HG03460 (cell line): ENCODE results near the gene KLHL33.
A peak's percentile ranks its signal among the peaks of the same experiment; 100 is the strongest.

Source experiments
- ATAC-seq: cut with Tn5 transposase; IDR thresholded peaks from one replicate; pipeline ENCODE4 v1.9.1; 2021; ENCODE audit not compliant: unreplicated experiment

The KLHL33 gene

GRCh38 chr14:20435582-20436362 is at the start of gene KLHL33:
KLHL33 (minus strand) TSS chr14:20436166; CDS start chr14:20435811, 355 bp downstream.
- no peak for ATAC-seq

GRCh38 chr14:20482382-20482781 is 46.4 kb upstream of the KLHL33 start:
- no peak for ATAC-seq

DNA sequence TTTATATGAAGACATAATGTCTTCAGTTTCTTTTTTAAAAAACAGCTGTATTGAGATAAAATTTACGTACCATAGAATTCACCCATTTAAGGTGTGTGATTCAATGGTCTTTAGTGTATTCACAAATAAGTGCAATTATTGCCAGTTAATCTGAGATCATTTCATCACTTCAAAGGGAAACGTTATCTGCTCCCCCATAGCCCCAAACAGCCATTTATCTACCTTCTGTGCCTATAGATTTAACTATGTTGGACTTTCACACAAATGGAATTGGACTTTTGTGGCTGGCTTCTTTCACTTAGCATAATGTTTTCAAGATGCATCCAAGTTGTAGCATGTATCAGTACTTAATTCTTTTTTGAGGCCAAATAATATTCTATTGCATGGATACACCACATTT is 42.9 kb upstream of the KLHL33 start:
- ATAC-seq = no peak

GRCh38 chr14:20477211-20477876 is 41.4 kb upstream of the KLHL33 start:
- ATAC-seq = no peak

DNA sequence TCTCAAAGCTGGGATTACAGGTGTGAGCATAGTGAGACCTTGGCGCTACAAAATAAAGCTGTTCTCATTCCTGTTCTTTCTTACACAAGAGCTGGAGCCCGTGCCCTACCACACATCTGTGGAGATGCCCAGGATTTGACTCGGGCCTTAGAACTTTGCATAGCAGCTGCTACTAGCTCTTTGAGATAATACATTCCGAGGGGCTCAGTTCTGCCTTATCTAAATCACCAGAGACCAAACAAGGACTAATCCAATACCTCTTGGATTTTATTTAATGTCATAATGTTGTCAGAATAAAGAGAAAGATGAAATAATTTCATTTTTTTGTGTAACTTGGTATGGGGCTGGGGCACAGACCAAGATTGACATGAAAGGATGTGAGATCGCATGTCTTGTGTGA is 40.8 kb upstream of the KLHL33 start:
- no peak for ATAC-seq

DNA sequence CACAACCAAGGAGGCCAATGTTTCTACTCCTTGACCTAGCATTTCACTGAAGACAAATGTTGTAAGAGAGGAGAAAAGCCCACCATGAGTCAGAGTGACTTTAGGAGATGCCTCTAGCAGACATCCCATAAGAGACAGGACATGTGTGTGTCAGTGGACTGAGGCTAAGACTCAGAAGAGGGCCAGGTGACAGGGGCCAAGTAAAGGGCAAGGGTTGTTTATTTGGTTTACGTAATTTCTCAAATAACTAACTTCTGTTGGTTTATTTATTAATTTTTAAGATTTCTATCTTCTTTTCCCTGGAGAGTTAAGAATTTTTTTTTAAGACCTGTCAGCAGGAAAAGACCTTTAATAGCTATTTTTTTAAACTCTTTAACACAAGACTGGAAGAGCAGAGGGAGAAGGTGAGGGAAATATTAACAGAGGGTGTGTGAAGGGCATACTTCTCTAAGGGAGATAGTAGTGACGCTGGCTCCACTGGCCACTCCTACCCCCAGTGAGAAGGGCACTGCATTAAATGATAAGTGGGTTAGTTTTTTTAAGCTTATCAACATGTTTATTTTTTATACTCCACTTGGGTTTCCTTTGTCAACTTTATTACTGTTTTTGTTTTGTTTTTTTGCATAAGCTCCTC is 36.7 kb upstream of the KLHL33 start:
- ATAC-seq = no peak

- no peak for ATAC-seq
Measured at GRCh38 chr14:20470603-20470901, 34.6 kb upstream of the KLHL33 start.

GRCh38 chr14:20469890-20470602 is 34.1 kb upstream of the KLHL33 start:
- peak; percentile 45 for ATAC-seq

DNA sequence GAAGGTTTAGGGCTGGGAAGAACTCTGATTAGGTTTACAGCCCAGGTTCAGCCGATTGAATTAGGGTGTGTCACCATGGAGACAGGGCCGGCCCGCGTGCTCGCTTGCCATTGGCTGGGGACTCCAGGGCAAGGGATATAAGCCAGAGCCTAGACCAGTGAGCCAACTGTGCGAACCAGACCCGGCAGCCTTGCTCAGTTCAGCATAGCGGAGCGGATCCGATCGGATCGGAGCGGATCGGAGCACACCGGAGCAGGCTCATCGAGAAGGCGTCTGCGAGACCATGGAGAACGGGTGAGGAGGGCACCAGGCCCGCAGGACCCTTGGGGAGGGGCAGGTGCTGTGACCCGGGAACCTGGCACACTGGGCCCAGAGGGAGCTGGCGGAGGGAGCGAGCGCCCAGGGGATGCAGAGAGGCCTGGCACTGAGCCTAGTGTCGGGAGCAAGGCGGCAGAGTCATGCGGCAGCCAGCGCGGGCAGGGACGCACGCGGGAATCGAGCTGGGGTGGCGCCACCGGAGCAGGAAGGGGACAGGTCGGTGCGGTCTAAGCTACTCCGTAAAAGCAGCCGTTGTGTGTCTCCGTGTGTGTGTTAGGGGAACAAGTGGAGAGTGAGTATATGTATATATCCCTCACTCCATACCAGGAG is 33.4 kb upstream of the KLHL33 start, which contains the start of gene PNP:
Gene PNP, plus strand, starts transcription at position 165 of the 648 bp plus-strand sequence. Its CDS starts 119 bp downstream, at position 284.
- ATAC-seq = peak; percentile 92

GRCh38 chr14:20468764-20469241 is 32.8 kb upstream of the KLHL33 start:
- no peak for ATAC-seq

DNA sequence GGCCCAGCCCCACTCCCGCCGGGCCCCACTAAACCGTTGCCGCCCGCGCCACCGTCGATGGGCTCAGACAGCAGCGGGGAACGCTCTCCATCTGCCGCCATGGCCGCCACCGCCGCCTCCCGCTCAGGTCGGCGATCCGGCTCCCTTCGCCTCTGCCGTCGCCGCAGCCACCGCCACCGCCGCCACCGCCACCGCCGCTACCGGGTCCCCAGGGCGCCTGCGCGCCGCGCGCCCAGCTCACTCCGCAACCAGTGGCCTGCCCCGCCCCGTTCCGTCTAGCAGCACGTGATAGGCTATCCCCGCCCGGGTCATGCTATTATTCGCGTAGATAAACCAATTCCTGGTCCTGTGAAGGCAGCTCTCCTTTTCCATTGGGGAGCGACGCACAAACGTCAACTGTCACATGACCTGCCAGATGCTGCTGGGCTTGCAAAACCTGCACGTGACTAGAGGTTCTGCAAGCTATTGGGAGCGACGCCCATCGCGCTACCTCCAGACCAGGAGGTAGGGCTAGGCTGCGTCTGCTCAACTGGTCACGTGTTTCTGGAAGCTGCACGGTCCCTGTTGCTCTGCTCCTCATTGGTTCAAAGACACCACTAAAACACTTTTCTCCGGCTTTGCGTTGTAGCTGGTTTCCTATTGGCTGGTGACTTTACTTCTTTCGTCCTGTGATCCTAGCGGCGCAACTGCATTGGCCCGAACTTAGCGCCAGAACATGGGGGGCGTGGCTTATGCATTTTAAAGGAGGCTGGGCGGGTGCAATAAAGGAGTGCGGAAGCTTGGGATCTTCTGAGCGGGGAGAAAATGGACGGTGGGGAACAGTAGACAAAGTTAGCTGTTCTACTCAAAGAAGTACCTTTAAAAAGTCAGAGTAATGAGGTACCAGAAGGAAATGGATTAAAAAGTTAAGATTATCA is 25.5 kb upstream of the KLHL33 start, which contains the start of gene PIP4P1:
Gene PIP4P1, minus strand, starts transcription at position 210 of the 917 bp plus-strand sequence. Its CDS starts 109 bp downstream, at position 101.
- peak; percentile 90 for ATAC-seq

GRCh38 chr14:20460458-20461224 is 24.7 kb upstream of the KLHL33 start:
- peak; percentile 9 for ATAC-seq

DNA sequence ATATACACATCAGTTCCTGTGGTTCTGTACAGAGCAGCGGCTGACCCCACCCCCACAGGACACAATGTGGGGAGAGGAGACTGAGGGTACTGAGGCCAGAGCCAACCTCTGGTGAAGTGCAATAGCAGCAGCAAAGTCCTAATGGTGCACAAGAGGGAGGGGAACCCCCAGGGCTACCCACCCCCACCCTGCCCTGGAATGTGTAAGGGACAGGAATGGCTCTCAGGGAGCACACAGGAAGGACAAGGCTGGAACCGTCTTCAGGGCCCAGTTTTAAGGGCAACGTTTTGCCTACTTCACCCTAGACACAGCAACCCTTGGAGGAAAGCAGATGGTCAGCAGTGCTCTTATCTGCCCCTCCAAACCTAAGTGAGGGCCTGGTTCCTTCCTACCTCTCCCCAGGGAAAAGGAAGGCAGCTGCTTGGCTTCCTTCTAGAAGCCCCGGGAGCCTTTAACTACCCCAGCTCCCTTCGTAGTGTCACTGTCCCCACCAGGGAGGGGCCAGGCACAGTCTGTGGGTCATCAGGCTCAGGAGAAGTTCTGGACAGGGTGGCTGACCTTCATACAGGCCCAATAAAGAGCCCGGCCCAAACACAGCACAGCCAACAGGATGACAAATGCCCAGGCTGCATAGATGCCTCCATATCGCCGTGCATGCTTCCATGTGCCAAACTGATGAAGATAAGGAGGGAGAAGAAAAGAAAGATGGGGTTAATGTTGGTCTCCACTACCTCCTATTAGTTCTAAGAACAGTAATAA is 22.2 kb upstream of the KLHL33 start:
- ATAC-seq = no peak

GRCh38 chr14:20456971-20457370 is 21.0 kb upstream of the KLHL33 start:
- ATAC-seq = no peak

DNA sequence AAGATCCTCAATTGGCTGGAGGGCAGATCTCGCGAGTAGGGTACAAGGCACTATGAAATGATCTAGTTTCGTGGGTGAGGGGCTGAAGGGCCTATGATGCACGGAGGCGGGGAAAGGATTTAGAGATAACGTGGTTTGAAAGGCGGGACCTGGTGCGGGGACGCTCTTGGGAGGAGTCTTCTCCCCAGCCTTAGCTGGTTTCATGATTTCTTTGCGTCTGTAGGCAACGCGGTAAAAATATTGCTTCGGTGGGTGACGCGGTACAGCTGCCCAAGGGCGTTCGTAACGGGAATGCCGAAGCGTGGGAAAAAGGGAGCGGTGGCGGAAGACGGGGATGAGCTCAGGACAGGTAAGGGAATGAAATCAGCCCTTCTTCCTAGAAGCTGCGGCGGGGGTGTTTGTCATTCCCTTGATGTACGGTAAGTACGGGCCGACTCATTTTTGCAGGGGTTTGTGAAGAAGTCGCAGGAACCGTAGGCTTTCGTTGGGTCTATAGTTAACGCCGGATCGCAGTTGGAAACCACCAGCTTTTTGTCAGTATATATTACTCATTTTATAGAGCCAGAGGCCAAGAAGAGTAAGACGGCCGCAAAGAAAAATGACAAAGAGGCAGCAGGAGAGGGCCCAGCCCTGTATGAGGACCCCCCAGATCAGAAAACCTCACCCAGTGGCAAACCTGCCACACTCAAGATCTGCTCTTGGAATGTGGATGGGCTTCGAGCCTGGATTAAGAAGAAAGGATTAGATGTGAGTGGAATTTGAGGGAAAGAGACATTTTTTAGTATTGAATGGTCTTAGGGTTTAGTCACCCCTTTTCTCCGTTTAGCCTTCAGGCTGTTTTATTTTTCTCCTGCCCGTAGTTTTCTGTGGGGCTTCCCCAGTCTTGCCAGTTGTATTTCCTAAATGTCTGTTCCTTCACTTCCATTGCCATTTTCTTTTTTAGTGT is 19.7 kb upstream of the KLHL33 start:
- ATAC-seq = peak; percentile 36

DNA sequence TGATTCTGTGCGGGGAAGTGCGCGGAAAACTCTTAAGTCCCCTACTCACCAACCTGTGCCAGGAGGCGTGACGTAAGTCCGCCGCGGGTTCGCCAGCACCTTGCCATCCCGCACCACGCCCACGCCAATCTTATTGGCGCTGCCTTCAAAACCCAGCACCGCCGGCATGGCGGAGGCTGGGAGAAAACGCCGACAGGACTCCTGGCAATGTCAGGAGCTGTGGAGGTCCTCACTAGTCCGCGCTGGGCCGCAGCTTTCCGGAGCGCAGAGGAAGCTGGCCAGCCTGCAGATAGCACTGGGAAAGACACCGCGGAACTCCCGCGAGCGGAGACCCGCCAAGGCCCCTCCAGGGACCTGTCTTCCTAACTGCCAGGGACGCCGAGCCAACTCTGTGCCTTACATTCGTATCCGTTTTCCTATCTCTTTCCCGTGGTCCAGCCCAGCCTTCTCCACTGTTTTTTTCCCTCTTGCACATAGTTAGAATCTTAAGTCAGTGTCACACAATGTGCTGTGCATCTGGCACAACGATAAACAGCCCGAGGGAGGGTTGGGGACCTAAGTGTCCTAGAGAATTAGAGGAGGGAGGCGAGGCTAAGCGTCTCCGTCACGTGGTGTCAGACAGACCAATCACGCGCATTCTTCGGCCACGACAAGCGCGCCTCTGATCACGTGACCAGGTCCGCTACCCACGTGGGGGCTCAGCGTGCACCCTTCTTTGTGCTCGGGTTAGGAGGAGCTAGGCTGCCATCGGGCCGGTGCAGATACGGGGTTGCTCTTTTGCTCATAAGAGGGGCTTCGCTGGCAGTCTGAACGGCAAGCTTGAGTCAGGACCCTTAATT is 18.8 kb upstream of the KLHL33 start, which contains the start of the genes APEX1 and OSGEP:
Gene APEX1, plus strand, starts transcription at position 711 of the 839 bp plus-strand sequence. CDS start 420 bp downstream, outside the sequence.
Gene OSGEP, minus strand, starts transcription at position 297 of the 839 bp plus-strand sequence. Its CDS starts 129 bp downstream, at position 168.
- peak; percentile 83 for ATAC-seq
